NCI-H2196 (cell line): ENCODE results near the gene LBR.

Experiments
- DNase-seq: peaks from one replicate; lab custom pipeline; 2025; ENCODE audit not compliant: unreplicated experiment; lab: John Stamatoyannopoulos, UW

Gene LBR

GRCh38 chr1:225378880-225379279 lies 49.0 kb downstream of the LBR start:
- DNase-seq: no peak

GRCh38 chr1:225374996-225375395 lies 52.8 kb downstream of the LBR start:
- DNase-seq: no peak

GRCh38 chr1:225373155-225373554 lies 54.7 kb downstream of the LBR start:
- DNase-seq: no peak

- no peak for DNase-seq
These were observed 56.4 kb downstream of the LBR start for GRCh38 chr1:225371366-225372010.

GRCh38 chr1:225368036-225368552 lies 59.7 kb downstream of the LBR start:
- DNase-seq: no peak

GRCh38 chr1:225366552-225366951 lies 61.3 kb downstream of the LBR start:
- no peak for DNase-seq

- no peak for DNase-seq
These were observed 61.8 kb downstream of the LBR start for GRCh38 chr1:225366018-225366417.

GRCh38 chr1:225364439-225364838 lies 63.4 kb downstream of the LBR start:
- DNase-seq: no peak

GRCh38 chr1:225362805-225363204 lies 65.0 kb downstream of the LBR start:
- no peak for DNase-seq

- no peak for DNase-seq
These were observed 66.7 kb downstream of the LBR start for GRCh38 chr1:225361176-225361575.

- DNase-seq: no peak
These were observed 67.7 kb downstream of the LBR start for GRCh38 chr1:225360119-225360518.

- DNase-seq: no peak
These were observed 72.0 kb downstream of the LBR start for GRCh38 chr1:225355863-225356262.

GRCh38 chr1:225354906-225355305 lies 72.9 kb downstream of the LBR start:
- no peak for DNase-seq
